Measurements from ENCODE around the gene TAF11L5. TPM values are rescaled to one million over a fixed set of nuclear protein-coding genes. Genes with fewer than 3 reads are reported as not detected.
"Not testable (repeated sequence)": the region's sequence is repeated elsewhere in the genome, so short reads cannot be mapped to it uniquely, and the experiment has no call there.

The TAF11L5 gene
- total and polyA plus RNA-seq, 11 donors = not detected

- Histone ChIP-seq H3K4me3 (no peak overlapping the region), H3K27me3 (no peaks in the 10 kb centered on the region), H3K27ac (no peak overlapping the region), H3K4me1 (no peaks in the 10 kb centered on the region), H3K36me3 (no peaks in the 10 kb centered on the region), H3K9me3 (no peaks in the 10 kb centered on the region)
- whole genome bisulfite sequencing, 4 donors = 89 to 90% (median 89%) methylated on average over 15 to 17 of the region's 17 CpGs
- DNase-seq = no peak
- intact Hi-C loops (cut with DNase I) = no loop called here
- TF ChIP-seq POLR2A (IDR thresholded peaks at IDR 0.05) (no peak), CTCF (IDR thresholded peaks at IDR 0.05) (no peak)
- ATAC-seq = no peak
Measured at GRCh38 chr5:17511775-17512325, 13.2 kb upstream of the TAF11L5 start.

- H3K36me3 ChIP-seq; H3K4me1 ChIP-seq; H3K27ac ChIP-seq; H3K9me3 ChIP-seq; H3K4me3 ChIP-seq; ATAC-seq; H3K27me3 ChIP-seq; DNase-seq; intact Hi-C loops (cut with DNase I): not testable (repeated sequence)
- WGBS, 4 donors = 70 to 77% (median 75%) methylated on average over 8 to 12 of the region's 12 CpGs
Measured at GRCh38 chr5:17517526-17517925, 7.5 kb upstream of the TAF11L5 start.

- intact Hi-C loops (cut with DNase I); H3K27me3 ChIP-seq; H3K4me3 ChIP-seq; ATAC-seq; H3K36me3 ChIP-seq; H3K4me1 ChIP-seq; H3K9me3 ChIP-seq; H3K27ac ChIP-seq; DNase-seq: not testable (repeated sequence)
- WGBS, 4 donors = no CpG with 5 or more reads among the region's 15 CpGs
Measured at GRCh38 chr5:17518067-17518466, 7.0 kb upstream of the TAF11L5 start, which contains the start of gene TAF11L3. TAF11L3 (plus strand) TSS chr5:17518367.

GRCh38 chr5:17519508-17519907 is 5.5 kb upstream of the TAF11L5 start:
- H3K36me3 ChIP-seq; H3K27me3 ChIP-seq; H3K27ac ChIP-seq; DNase-seq; H3K9me3 ChIP-seq; ATAC-seq; intact Hi-C loops (cut with DNase I); H3K4me1 ChIP-seq; H3K4me3 ChIP-seq: not testable (repeated sequence)
- WGBS, 4 donors = 89 to 97% (median 91%) methylated on average over 8 to 9 of the region's 14 CpGs

- no CpG with 5 or more reads among the region's 15 CpGs for WGBS, 4 donors
- H3K4me1 ChIP-seq; intact Hi-C loops (cut with DNase I): not testable (repeated sequence)
Measured at GRCh38 chr5:17521501-17521900, 3.5 kb upstream of the TAF11L5 start, which contains the start of gene TAF11L4. TAF11L4 (plus strand) TSS chr5:17521801.

GRCh38 chr5:17526504-17526903 is 1.5 kb downstream of the TAF11L5 start:
- intact Hi-C loops (cut with DNase I); ATAC-seq; H3K27ac ChIP-seq; H3K4me3 ChIP-seq; H3K27me3 ChIP-seq; H3K4me1 ChIP-seq; H3K36me3 ChIP-seq: not testable (repeated sequence)
- peaks cover 0 to 12% (median 2%) of the 10 kb centered on the region in 12 donors for H3K9me3 ChIP-seq
- DNase-seq = peak in 3 of 5 donors; percentile 38 to 54 (median 44)
- 89 to 92% (median 91%) methylated on average over 9 to 17 of the region's 17 CpGs for WGBS, 4 donors

More at GRCh38 chr5:17521501-17521900, 3.5 kb upstream of the TAF11L5 start, which contains the start of gene TAF11L4:
- H3K9me3 ChIP-seq, H3K27me3 ChIP-seq, DNase-seq, ATAC-seq, H3K4me3 ChIP-seq, H3K27ac ChIP-seq, H3K36me3 ChIP-seq: not testable (repeated sequence)

GRCh38 chr5:17528369-17528768 is 3.3 kb downstream of the TAF11L5 start, which contains the start of gene TAF11L6:
TAF11L6 (plus strand) TSS chr5:17528669.
- H3K4me1 ChIP-seq; ATAC-seq; H3K36me3 ChIP-seq; H3K27ac ChIP-seq; intact Hi-C loops (cut with DNase I); H3K4me3 ChIP-seq; H3K27me3 ChIP-seq; DNase-seq: not testable (repeated sequence)
- peaks cover 0 to 12% (median 2%) of the 10 kb centered on the region in 12 donors for H3K9me3 ChIP-seq
- no CpG with 5 or more reads among the region's 15 CpGs for WGBS, 4 donors

Other genes with a start within 250 kb of the TAF11L5 start
- gene TAF11L2, start 27.0 kb upstream of the TAF11L5 start, total RNA-seq = not detected
- not detected for gene TAF11L2, start 27.0 kb upstream of the TAF11L5 start, polyA plus RNA-seq
- not detected for gene TAF11L3, start 6.9 kb upstream of the TAF11L5 start, total RNA-seq
- not detected for gene TAF11L3, start 6.9 kb upstream of the TAF11L5 start, polyA plus RNA-seq
- not detected for gene TAF11L4, start 3.4 kb upstream of the TAF11L5 start, total RNA-seq
- gene TAF11L4, start 3.4 kb upstream of the TAF11L5 start, polyA plus RNA-seq = not detected
- not detected for gene TAF11L6, start 3.4 kb downstream of the TAF11L5 start, total RNA-seq
- gene TAF11L6, start 3.4 kb downstream of the TAF11L5 start, polyA plus RNA-seq = not detected
- not detected for gene TAF11L7, start 60.5 kb downstream of the TAF11L5 start, total RNA-seq
- gene TAF11L7, start 60.5 kb downstream of the TAF11L5 start, polyA plus RNA-seq = not detected
- not detected for gene TAF11L8, start 65.7 kb downstream of the TAF11L5 start, total RNA-seq
- gene TAF11L8, start 65.7 kb downstream of the TAF11L5 start, polyA plus RNA-seq = not detected
- gene TAF11L9, start 69.2 kb downstream of the TAF11L5 start, total RNA-seq = not detected
- not detected for gene TAF11L9, start 69.2 kb downstream of the TAF11L5 start, polyA plus RNA-seq
- not detected for gene TAF11L10, start 72.6 kb downstream of the TAF11L5 start, total RNA-seq
- gene TAF11L10, start 72.6 kb downstream of the TAF11L5 start, polyA plus RNA-seq = not detected
- not detected for gene TAF11L11, start 78.9 kb downstream of the TAF11L5 start, total RNA-seq
- not detected for gene TAF11L11, start 78.9 kb downstream of the TAF11L5 start, polyA plus RNA-seq
- gene TAF11L12, start 85.2 kb downstream of the TAF11L5 start, total RNA-seq = not detected
- gene TAF11L12, start 85.2 kb downstream of the TAF11L5 start, polyA plus RNA-seq = not detected
- gene TAF11L13, start 106.9 kb downstream of the TAF11L5 start, total RNA-seq = not detected
- not detected for gene TAF11L13, start 106.9 kb downstream of the TAF11L5 start, polyA plus RNA-seq
- not detected for gene TAF11L14, start 109.2 kb downstream of the TAF11L5 start, total RNA-seq
- gene TAF11L14, start 109.2 kb downstream of the TAF11L5 start, polyA plus RNA-seq = not detected

All from heart left ventricle (tissue), 16 donors.